Measurements from ENCODE around the gene LENG9. TPM values are rescaled to one million over a fixed set of nuclear protein-coding genes. Genes with fewer than 3 reads are reported as not detected.
A peak's percentile ranks its signal among the peaks of the same experiment; 100 is the strongest.

Gene LENG9
- total RNA-seq, 4 donors from 2014 or later = 1.5 to 4.9 (median 3.4) TPM

- Histone ChIP-seq H3K4me1 (no peaks in the 10 kb centered on the region), H3K27me3 (peaks cover 53 to 75% (median 64%) of the 10 kb centered on the region in 3 donors), H3K27ac (peak overlapping the region in 2 of 4 donors; percentile 33 to 52), H3K36me3 (no peaks in the 10 kb centered on the region), H3K4me3 (peak overlapping the region in 1 of 4 donors; percentile 18), H3K9me3 (no peaks in the 10 kb centered on the region)
- intact Hi-C loops (cut with DNase I; ENCODE audit: low total_unique reads) = no loop called here
- DNase-seq (no peak), ATAC-seq (no peak)
- in situ Hi-C loops (cut with MboI; ENCODE audit: low sequenced_read_pairs in 4 of 4) = no loop called here
- no peak for TF ChIP-seq POLR2A (IDR thresholded peaks at IDR 0.05)
- no peak for TF ChIP-seq CTCF (IDR thresholded peaks at IDR 0.05 in 4 of 5, conservative IDR thresholded peaks at IDR 0.05 in 1 of 5)
Measured at GRCh38 chr19:54420383-54421168, 43.0 kb downstream of the LENG9 start.

DNA sequence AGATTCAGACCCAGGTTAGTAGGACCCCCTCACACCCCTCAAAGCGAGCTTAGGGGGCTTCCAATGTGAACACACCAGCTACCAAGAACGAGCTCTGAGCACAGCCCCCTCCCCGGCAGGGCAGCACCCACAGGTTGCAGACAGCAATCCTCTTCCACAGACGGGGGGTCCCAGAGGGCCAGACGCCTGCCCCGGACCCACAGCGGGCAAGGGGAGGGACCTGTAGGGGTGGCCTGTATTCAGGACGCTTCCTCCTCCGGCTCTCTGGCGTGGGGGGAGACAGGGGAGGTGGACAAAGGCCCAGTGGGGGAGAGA, 43.6 kb downstream of the LENG9 start:
- no peak for ATAC-seq
- H3K27ac ChIP-seq = peak overlapping the region in 1 of 4 donors; percentile 21
- no peak for DNase-seq
- intact Hi-C loops (cut with DNase I; ENCODE audit: low total_unique reads) = no loop called here
- no peaks in the 10 kb centered on the region for H3K4me1 ChIP-seq
- H3K4me3 ChIP-seq = no peak overlapping the region
- peaks cover 53 to 79% (median 66%) of the 10 kb centered on the region in 3 donors for H3K27me3 ChIP-seq
- H3K9me3 ChIP-seq = no peaks in the 10 kb centered on the region
- H3K36me3 ChIP-seq = no peaks in the 10 kb centered on the region
- TF ChIP-seq CTCF (IDR thresholded peaks at IDR 0.05 in 4 of 5, conservative IDR thresholded peaks at IDR 0.05 in 1 of 5) = no peak
- TF ChIP-seq POLR2A (IDR thresholded peaks at IDR 0.05) = no peak
- in situ Hi-C loops (cut with MboI; ENCODE audit: low sequenced_read_pairs in 4 of 4) = no loop called here

DNA sequence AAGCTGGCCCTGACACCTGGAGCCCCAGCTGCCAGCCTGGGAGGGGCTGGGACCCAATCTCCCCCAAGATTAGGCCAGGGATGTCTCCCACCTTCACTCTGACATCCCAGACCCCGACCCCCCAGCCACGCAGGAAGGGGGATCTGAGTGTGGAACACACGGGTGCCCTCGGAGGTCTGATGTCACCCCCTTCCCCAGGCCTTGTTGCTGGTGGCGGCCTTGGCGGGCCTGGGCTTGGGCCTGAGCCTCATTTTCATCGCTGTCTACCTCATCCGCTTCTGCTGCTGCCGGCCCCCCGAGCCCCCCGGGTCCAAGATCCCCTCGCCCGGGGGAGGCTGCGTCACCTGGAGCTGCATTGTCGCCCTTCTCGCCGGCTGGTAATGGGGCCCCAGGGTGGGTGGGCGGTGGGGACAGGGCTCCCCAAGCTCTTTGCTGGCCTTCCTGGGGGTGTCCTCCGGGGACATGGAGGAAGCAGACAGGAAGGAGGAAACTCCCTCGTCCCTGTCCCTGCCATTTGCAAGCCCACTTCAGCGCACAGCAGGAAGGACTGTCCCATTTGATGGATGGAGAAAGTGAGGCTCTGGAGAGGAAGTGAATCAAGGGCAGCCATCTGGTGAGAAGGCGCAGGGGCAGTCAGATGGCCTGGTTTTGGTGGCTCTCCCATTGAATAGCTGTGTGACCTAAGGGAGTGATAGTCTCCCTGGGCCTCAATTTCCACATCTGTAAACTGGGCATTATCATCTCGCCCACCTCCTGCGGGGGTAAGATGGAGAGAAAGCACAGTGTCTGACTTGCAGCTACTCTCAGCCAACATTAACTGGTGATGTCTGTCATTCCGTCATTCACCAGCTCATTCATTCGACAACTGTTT, 44.4 kb downstream of the LENG9 start:
- Histone ChIP-seq H3K27ac (peak overlapping the region in 1 of 4 donors; percentile 14), H3K4me1 (no peaks in the 10 kb centered on the region), H3K9me3 (no peaks in the 10 kb centered on the region), H3K4me3 (no peak overlapping the region), H3K27me3 (peaks cover 62 to 85% (median 75%) of the 10 kb centered on the region in 3 donors), H3K36me3 (no peaks in the 10 kb centered on the region)
- ATAC-seq (no peak), DNase-seq (no peak)
- in situ Hi-C loops (cut with MboI; ENCODE audit: low sequenced_read_pairs in 4 of 4) (no loop called here), intact Hi-C loops (cut with DNase I; ENCODE audit: low total_unique reads) (no loop called here)
- TF ChIP-seq POLR2A (IDR thresholded peaks at IDR 0.05) (no peak), CTCF (IDR thresholded peaks at IDR 0.05 in 4 of 5, conservative IDR thresholded peaks at IDR 0.05 in 1 of 5) (no peak)

DNA sequence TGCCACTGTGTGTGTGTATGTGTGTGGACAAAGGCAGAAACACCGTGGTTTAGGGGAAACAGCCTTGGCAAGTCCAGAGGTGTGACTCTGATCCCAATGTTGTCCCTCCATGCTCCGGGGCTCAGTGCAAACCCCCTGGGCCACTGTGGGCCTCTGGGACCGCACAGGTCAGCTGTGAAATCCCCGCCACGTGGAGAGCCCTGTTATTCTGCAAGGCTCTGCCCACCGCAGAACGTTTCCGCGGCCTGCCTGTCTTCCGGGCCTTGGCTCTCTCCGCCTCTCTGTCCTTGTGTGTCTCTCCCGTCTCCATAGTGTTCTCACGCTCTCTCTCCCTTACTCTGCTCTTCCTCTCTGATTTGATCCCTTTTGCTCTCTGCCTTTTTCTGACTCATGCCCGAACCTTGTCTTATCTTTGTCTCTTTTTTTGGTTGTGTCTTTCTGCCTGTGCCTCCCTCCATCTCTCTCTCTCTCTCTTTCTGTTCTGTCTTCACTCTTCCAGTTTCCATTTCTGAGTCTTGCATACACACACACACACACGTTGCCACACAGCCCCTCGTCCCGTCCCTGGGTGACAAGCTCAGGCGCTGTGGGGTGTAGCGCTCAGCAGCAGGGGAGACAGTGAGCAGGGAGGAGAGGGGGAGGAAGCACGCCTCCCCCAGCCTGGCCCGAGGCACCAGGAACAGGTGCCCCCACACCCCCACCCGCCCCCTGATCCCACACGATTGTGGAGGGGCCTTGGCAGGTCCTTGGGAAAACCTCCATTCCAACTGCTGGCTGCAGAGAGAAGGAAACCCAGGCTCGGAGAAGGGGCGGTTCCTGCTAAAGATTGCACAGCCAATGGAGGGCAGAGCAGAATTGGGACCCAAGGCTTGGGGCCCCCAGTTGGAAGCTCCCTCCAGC, 45.3 kb downstream of the LENG9 start:
- in situ Hi-C loops (cut with MboI; ENCODE audit: low sequenced_read_pairs in 4 of 4) = no loop called here
- intact Hi-C loops (cut with DNase I; ENCODE audit: low total_unique reads) = no loop called here
- no peak overlapping the region for H3K4me3 ChIP-seq
- no peaks in the 10 kb centered on the region for H3K36me3 ChIP-seq
- DNase-seq (no peak), ATAC-seq (no peak)
- TF ChIP-seq CTCF (IDR thresholded peaks at IDR 0.05 in 4 of 5, conservative IDR thresholded peaks at IDR 0.05 in 1 of 5) (no peak), POLR2A (IDR thresholded peaks at IDR 0.05) (no peak)
- peak overlapping the region in 1 of 4 donors; percentile 14 for H3K27ac ChIP-seq
- peaks cover 57 to 81% (median 76%) of the 10 kb centered on the region in 3 donors for H3K27me3 ChIP-seq
- no peaks in the 10 kb centered on the region for H3K9me3 ChIP-seq
- no peaks in the 10 kb centered on the region for H3K4me1 ChIP-seq

Data from gastrocnemius medialis (tissue), 4 donors.